Fibroblast of villous mesenchyme (primary cell): ENCODE measurements around the gene STAMBP. TPM values are rescaled to one million over a fixed set of nuclear protein-coding genes. Genes with fewer than 3 reads are reported as not detected.

Experiments
- DNase-seq: peaks from one replicate; pipeline ENCODE4 v3.0.0-alpha.2; 2010; ENCODE audit warnings: low read depth
- H3K4me3 ChIP-seq: 2 replicates; pipeline ENCODE4 v1.5.1; 2011; ENCODE audit warnings: low read depth, mild to moderate bottlenecking, low read length
- total RNA-seq: library from RNA; depleted of rRNA; stranded (reverse); fragments of >200 nt; gene quantifications from 2 replicates; pipeline ENCODE4 v1.2.3, GENCODE V29; 2012
- TF ChIP-seq, protein P1 (sequence below): IDR thresholded peaks from 2 replicates; pipeline ENCODE4 v1.5.1; 2012; ENCODE audit warnings: low read depth, mild to moderate bottlenecking, low read length; ENCODE audit not compliant: insufficient read depth

Gene STAMBP
- total RNA-seq, 1 donor: 28.5 TPM

DNA sequence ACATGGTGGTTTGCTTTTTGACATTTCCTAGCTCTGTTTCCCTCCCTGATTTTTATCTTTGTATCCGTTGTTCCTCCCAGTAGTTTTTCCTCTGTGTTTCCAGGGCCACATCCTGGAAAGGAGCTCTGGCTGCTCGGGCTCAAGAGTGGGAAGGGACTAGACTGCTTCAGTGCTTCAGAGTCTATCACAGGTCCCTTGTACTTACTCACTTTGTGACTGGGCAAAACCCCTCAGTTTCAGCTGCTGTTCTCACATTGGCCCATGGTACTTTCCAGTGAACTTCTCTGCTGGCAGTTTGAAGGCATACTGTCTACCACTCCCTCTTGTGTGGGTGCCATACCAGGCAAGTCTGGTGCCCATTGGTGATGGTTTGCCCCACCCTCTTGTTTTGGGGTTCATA lies 7.5 kb upstream of the STAMBP start:
- TF ChIP-seq, protein P1, sequence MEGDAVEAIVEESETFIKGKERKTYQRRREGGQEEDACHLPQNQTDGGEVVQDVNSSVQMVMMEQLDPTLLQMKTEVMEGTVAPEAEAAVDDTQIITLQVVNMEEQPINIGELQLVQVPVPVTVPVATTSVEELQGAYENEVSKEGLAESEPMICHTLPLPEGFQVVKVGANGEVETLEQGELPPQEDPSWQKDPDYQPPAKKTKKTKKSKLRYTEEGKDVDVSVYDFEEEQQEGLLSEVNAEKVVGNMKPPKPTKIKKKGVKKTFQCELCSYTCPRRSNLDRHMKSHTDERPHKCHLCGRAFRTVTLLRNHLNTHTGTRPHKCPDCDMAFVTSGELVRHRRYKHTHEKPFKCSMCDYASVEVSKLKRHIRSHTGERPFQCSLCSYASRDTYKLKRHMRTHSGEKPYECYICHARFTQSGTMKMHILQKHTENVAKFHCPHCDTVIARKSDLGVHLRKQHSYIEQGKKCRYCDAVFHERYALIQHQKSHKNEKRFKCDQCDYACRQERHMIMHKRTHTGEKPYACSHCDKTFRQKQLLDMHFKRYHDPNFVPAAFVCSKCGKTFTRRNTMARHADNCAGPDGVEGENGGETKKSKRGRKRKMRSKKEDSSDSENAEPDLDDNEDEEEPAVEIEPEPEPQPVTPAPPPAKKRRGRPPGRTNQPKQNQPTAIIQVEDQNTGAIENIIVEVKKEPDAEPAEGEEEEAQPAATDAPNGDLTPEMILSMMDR: no peak
- no peak overlapping the region for H3K4me3 ChIP-seq
- no peak for DNase-seq

DNA sequence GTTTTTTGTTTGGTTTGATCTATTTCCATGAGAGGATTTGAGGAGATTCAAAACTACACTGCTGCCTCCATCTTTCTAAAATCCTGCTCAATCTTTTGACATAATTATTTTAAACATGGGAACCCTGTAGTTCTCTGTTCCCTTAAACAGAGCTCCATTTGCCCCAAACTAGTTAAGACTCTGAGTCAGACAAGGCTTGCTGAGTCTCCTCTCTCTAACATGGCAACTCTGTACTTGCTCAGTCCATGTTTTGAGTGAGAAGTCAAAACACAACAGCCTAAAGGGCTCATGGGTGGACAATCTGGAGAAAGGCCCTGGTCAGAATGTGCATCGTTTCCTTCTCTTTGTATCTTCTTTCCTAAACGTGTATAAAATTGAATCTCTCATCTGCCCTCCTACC lies 7.1 kb upstream of the STAMBP start:
- TF ChIP-seq, protein P1: no peak
- H3K4me3 ChIP-seq: no peak overlapping the region
- no peak for DNase-seq

DNA sequence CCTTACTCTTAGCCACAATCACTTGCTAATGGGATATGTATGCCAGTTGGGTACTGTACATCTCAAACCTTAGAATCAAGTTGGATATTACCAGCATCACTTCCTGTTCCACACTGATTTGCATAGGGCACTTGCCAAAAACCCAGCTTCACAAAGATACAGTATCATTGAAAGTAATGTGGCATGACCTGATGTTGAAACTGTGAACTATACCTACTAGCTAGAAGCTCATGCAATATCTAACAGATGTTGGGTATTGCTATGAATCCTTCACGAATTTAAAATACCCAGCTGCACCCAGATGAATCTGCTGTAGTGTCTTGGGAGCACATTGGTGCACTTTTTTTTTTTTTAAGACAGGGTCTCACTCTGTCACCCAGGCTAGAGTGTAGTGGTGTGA lies 6.5 kb upstream of the STAMBP start:
- no peak for DNase-seq
- TF ChIP-seq, protein P1: no peak
- H3K4me3 ChIP-seq: no peak overlapping the region

DNA sequence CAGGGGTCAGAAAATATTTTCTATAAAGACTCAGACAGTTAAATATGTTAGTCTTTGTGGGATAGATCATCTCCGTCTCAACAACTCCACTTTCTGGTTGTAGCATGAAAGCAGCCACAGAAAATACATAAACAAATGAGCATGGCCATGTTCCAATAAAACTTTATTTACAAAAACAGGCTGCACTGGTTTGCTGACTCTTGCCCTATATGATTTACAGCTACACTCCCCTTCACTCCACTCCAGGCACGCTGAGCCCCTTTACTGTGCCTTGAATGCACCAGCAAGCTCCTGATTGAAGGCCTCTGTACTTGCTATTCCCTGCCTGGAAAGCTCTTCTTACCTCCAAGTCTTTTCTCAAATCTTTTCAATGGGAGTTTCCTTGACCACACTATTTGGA lies 5.8 kb upstream of the STAMBP start:
- TF ChIP-seq, protein P1: no peak
- DNase-seq: no peak

DNA sequence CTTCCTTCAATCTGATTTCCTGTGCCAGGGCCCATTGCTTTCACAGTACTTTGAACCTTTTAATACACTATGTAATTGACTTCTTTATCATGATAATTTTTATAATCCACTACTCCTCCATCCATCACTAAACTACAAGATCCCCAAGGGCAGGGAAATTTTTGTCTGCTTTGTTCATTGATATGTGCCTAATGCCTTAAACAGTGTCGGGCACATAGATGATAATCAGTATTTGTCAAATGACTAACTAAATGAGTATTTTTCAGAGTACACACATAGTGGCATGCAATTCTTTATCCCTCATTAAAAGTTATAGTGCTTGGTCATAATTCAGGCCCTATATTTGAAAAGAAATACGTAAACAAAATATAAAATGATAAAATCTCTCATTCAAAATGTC lies 5.3 kb upstream of the STAMBP start:
- no peak overlapping the region for H3K4me3 ChIP-seq
- DNase-seq: no peak
- TF ChIP-seq, protein P1: no peak

More for the DNA sequence above, 5.8 kb upstream of the STAMBP start:
- H3K4me3 ChIP-seq: no peak overlapping the region

DNA sequence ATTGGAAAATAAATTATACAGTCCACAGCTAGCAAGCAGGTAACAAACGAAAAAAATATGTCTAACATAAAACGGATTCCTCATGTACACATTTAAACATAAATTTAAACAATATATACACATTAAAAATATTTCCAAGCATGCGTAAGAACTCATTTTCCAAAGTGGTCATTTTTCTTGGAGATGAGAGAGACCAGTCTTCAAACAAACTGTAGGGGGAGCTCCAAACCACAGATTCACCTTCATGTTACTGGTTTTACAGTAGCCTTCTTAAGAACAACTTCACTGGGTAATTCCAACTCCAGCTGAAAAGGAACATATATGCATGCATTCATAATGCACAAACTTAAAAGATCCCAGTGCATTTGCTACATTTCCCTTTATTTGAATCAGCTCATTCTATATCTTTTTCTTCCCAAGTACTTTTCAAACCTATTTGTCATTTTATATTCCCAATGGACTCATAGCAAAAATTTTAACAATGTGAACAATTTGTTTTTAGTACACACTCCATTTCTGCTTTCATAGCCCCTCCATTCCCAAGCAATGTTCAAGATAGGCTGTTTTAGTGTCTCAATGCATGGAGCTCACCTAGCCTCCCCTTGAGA lies 4.7 kb upstream of the STAMBP start:
- peak; percentile 90 for DNase-seq
- no peak overlapping the region for H3K4me3 ChIP-seq
- TF ChIP-seq, protein P1: peak; percentile 85

DNA sequence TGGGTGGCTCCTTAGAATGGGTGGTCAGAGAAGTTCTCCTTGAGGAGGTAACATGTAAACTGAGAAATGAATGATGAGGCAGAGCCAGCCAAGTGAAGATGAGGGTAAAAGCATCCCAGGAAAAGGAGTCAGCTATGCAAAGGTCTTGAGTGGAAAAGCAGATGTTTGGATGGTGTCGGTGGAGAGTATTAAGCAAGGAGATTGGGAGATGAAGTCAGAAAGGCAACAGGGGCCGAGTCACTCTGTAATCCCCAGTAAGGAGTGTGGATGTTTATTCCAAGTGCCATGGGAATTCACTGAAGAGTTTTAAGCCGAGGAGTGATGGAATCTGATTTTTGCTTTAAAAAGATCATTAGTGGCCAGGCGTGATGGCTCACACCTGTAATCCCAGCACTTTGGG lies 3.4 kb upstream of the STAMBP start:
- H3K4me3 ChIP-seq: no peak overlapping the region
- no peak for DNase-seq
- TF ChIP-seq, protein P1: no peak
